Astrocyte (in vitro differentiated cells and primary cell): ENCODE measurements around the gene ADD1. TPM values are rescaled to one million over a fixed set of nuclear protein-coding genes. Genes with fewer than 3 reads are reported as not detected.

ENCODE experiments used
- DNase-seq: peaks from one replicate; pipeline ENCODE4 v3.0.0-alpha.2; 2010; ENCODE audit warnings: low read depth
- FAIRE-seq: peaks from 2 replicates; lab custom pipeline; 2011; peaks lifted over from hg19 to GRCh38; lab: Jason Lieb, UNC
- H2AFZ ChIP-seq: 2 replicates; pipeline ENCODE4 v1.6.0; 2012; ENCODE audit warnings: low read depth, low read length, inconsistent platforms
- H3K27ac ChIP-seq: 2 replicates; pipeline ENCODE4 v1.5.1; 2011; ENCODE audit warnings: low read depth, low read length, inconsistent platforms
- H3K27me3 ChIP-seq: 2 replicates; pipeline ENCODE4 v1.6.0; 2011; ENCODE audit warnings: low read length, inconsistent platforms; ENCODE audit not compliant: insufficient read depth
- H3K36me3 ChIP-seq: 2 replicates; pipeline ENCODE4 v1.5.1; 2011; ENCODE audit warnings: low read length, inconsistent platforms; ENCODE audit not compliant: insufficient read depth
- H3K4me1 ChIP-seq: 2 replicates; pipeline ENCODE4 v1.5.1; 2011; ENCODE audit warnings: low read length, inconsistent platforms; ENCODE audit not compliant: insufficient read depth
- H3K4me2 ChIP-seq: 2 replicates; pipeline ENCODE4 v1.6.0; 2012; ENCODE audit warnings: low read length, inconsistent platforms
- H3K4me3 ChIP-seq: 2 replicates; pipeline ENCODE4 v1.5.1; 2011; ENCODE audit warnings: low read depth, mild to moderate bottlenecking, low read length, inconsistent platforms; ENCODE audit not compliant: insufficient read depth
- H3K79me2 ChIP-seq: 2 replicates; pipeline ENCODE4 v1.6.0; 2012; ENCODE audit warnings: mild to moderate bottlenecking, low read length, inconsistent platforms; ENCODE audit not compliant: insufficient read depth
- H3K9ac ChIP-seq: 2 replicates; pipeline ENCODE4 v1.6.0; 2012; ENCODE audit warnings: mild to moderate bottlenecking, low read length, inconsistent platforms
- H3K9me3 ChIP-seq: 2 replicates; pipeline ENCODE4 v1.5.1; 2012; ENCODE audit warnings: low read depth, mild to moderate bottlenecking, low read length, inconsistent platforms; ENCODE audit not compliant: insufficient read depth
- H4K20me1 ChIP-seq: 2 replicates; pipeline ENCODE4 v1.6.0; 2012; ENCODE audit warnings: low read length, inconsistent platforms; ENCODE audit not compliant: insufficient read depth
- H3K27ac Mint-ChIP-seq: one replicate; pipeline ENCODE4 v1.8.0; 2021; ENCODE audit warnings: mild to moderate bottlenecking, mixed read lengths; ENCODE audit not compliant: unreplicated experiment
- H3K27me3 Mint-ChIP-seq: one replicate; pipeline ENCODE4 v1.8.0; 2021; ENCODE audit warnings: low read depth, mixed read lengths; ENCODE audit not compliant: unreplicated experiment
- H3K36me3 Mint-ChIP-seq: one replicate; pipeline ENCODE4 v1.8.0; 2021; ENCODE audit warnings: low read depth, mixed read lengths; ENCODE audit not compliant: unreplicated experiment
- H3K4me1 Mint-ChIP-seq: one replicate; pipeline ENCODE4 v1.8.0; 2021; ENCODE audit warnings: low read depth, mixed read lengths; ENCODE audit not compliant: unreplicated experiment
- H3K4me3 Mint-ChIP-seq: one replicate; pipeline ENCODE4 v1.8.0; 2021; ENCODE audit warnings: mild to moderate bottlenecking, moderate library complexity, mixed read lengths; ENCODE audit not compliant: unreplicated experiment
- H3K9me3 Mint-ChIP-seq: one replicate; pipeline ENCODE4 v1.8.0; 2021; ENCODE audit warnings: mild to moderate bottlenecking, mixed read lengths; ENCODE audit not compliant: unreplicated experiment
- EZH2 ChIP-seq: IDR thresholded peaks from 2 replicates; pipeline ENCODE4 v1.6.1; 2012; ENCODE audit warnings: mild to moderate bottlenecking, low read length, inconsistent platforms; ENCODE audit not compliant: insufficient read depth
- total RNA-seq: library from RNA; stranded (reverse); gene quantifications from 2 replicates; pipeline ENCODE4 v1.2.1, GENCODE V29; 2021
- TF ChIP-seq, protein P1 (sequence below): IDR thresholded peaks from 2 replicates; pipeline ENCODE4 v1.5.1; 2011; ENCODE audit warnings: low read depth, mild to moderate bottlenecking, inconsistent platforms, low read length, moderate library complexity; ENCODE audit not compliant: insufficient read depth

Gene ADD1
- total RNA-seq, 1 donor from 2014 or later = 280 TPM

DNA sequence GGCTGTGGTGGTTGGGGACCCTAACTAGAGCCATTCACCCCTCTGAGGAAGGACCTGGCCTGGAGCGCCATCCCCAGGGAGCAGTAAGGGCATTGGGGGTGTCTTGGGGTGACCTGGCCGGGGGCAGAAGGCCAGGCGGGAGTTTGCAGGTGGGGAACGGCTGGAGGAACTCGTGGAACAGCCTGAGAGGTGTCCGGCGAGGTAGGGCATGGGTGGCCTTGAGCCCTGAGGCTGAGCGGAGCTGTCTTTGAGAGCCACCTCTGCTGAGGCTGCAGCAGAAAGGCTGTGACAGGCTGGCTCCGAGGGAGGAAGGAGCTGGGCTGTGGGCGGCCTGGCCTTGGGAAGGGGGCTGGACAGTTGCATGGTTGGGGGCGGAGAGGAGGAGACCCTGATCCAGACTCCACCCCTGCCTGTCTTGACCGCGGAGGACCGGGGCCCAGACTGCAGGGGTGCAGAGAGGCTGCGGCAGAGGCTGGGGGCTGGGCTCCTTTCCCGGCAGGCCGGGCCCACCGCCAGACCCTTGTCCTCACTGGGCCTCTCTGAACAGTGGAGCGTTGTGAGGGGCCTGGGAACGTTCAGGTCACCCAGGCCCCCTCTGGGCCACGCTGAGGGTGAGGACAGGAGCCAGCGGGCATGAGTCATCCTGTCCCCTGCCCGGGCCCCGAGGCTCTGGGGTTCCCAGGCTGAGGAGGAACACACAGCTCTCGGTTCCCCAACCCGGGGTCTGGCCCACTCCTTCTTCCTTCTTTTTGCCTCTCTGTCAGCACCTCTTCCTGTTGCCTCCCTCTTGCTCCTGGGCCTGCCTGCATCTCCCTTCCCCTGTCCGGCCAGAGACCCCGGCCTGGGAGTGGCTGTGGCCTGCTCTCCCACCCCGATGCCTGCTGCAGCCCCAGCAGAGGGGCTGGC, 42.7 kb upstream of the ADD1 start:
- Mint-ChIP-seq H3K4me1 (peaks cover 11% of the 10 kb centered on the region), H3K9me3 (no peaks in the 10 kb centered on the region), H3K27me3 (no peaks in the 10 kb centered on the region), H3K36me3 (no peaks in the 10 kb centered on the region), H3K27ac (peak overlapping the region; percentile 18), H3K4me3 (peak overlapping the region; percentile 34)
- Histone ChIP-seq H3K36me3 (no peaks in the 10 kb centered on the region), H3K27me3 (no peaks in the 10 kb centered on the region), H3K9ac (peak overlapping the region; percentile 55), H3K4me2 (peak overlapping the region; percentile 63), H2AFZ (peak overlapping the region; percentile 47), H3K4me3 (no peak overlapping the region), H3K27ac (peak overlapping the region; percentile 34), H3K79me2 (peaks cover 37% of the 10 kb centered on the region), H4K20me1 (no peaks in the 10 kb centered on the region), H3K9me3 (no peaks in the 10 kb centered on the region), H3K4me1 (peaks cover 33% of the 10 kb centered on the region)
- FAIRE-seq (no peak), DNase-seq (peak; percentile 58)
- no peak for TF ChIP-seq EZH2
- TF ChIP-seq, protein P1, sequence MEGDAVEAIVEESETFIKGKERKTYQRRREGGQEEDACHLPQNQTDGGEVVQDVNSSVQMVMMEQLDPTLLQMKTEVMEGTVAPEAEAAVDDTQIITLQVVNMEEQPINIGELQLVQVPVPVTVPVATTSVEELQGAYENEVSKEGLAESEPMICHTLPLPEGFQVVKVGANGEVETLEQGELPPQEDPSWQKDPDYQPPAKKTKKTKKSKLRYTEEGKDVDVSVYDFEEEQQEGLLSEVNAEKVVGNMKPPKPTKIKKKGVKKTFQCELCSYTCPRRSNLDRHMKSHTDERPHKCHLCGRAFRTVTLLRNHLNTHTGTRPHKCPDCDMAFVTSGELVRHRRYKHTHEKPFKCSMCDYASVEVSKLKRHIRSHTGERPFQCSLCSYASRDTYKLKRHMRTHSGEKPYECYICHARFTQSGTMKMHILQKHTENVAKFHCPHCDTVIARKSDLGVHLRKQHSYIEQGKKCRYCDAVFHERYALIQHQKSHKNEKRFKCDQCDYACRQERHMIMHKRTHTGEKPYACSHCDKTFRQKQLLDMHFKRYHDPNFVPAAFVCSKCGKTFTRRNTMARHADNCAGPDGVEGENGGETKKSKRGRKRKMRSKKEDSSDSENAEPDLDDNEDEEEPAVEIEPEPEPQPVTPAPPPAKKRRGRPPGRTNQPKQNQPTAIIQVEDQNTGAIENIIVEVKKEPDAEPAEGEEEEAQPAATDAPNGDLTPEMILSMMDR = no peak

DNA sequence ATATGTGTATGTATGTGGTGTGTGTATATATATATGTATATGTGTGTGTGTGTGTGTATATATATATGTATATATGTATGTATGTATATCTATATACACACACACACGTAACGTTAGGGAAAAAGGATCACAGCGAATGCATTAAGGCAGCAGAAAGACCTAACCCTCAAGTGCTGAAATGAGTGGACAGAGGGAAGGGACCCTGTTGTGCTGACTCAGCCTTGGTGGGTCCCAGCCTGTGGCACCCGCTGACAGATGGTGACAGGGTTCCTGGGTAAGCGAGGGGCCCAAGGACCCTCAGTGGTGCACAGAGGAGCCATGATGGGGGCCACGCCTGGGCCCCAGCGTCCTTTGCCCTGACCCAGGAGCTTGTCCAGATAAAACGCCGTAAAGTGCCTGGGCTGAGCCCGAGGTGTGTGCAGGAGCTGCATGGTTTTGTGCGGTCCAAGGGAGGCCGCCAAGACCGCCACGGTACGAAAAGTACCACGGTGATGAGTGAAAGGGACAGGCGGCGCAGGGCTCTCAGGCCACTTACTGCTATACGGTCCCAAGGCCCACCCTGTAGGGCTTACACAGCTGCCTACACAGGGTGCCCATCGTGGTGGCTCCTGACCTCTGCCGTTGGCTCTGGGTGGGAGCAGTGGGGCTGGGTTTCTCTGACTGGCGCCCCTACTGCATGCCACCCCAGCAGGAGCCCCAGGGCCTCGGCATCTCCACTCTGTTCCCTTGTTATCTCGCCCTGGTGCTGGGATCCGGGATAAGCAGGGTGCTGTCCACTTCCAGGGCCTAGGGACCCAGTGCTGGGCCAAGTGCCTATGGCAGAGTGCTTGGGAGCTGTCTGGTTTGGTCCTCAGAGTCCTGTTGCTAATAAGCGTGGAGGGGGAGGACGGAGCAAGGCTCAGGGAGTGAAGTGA, 40.8 kb upstream of the ADD1 start:
- Mint-ChIP-seq H3K4me1 (peaks cover 9% of the 10 kb centered on the region), H3K4me3 (no peak overlapping the region)
- H3K4me2 ChIP-seq = no peak overlapping the region

More for the DNA sequence above, 40.8 kb upstream of the ADD1 start:
- H4K20me1 ChIP-seq = no peaks in the 10 kb centered on the region
- H3K27ac ChIP-seq = no peak overlapping the region
- no peaks in the 10 kb centered on the region for H3K9me3 ChIP-seq
- H2AFZ ChIP-seq = no peak overlapping the region
- FAIRE-seq (no peak), DNase-seq (no peak)
- no peaks in the 10 kb centered on the region for H3K27me3 ChIP-seq
- TF ChIP-seq, protein P1 = no peak
- TF ChIP-seq EZH2 = no peak
- Mint-ChIP-seq H3K27me3 (peaks cover 4% of the 10 kb centered on the region), H3K9me3 (no peaks in the 10 kb centered on the region), H3K27ac (no peak overlapping the region), H3K36me3 (peaks cover 8% of the 10 kb centered on the region)
- H3K4me3 ChIP-seq = no peak overlapping the region
- peaks cover 28% of the 10 kb centered on the region for H3K79me2 ChIP-seq
- no peak overlapping the region for H3K9ac ChIP-seq
- H3K4me1 ChIP-seq = peaks cover 24% of the 10 kb centered on the region
- no peaks in the 10 kb centered on the region for H3K36me3 ChIP-seq
